Measurements from ENCODE around the gene SAP30BP.
"Not testable (repeated sequence)": the region's sequence is repeated elsewhere in the genome, so short reads cannot be mapped to it uniquely, and the experiment has no call there.

Gene SAP30BP

DNA sequence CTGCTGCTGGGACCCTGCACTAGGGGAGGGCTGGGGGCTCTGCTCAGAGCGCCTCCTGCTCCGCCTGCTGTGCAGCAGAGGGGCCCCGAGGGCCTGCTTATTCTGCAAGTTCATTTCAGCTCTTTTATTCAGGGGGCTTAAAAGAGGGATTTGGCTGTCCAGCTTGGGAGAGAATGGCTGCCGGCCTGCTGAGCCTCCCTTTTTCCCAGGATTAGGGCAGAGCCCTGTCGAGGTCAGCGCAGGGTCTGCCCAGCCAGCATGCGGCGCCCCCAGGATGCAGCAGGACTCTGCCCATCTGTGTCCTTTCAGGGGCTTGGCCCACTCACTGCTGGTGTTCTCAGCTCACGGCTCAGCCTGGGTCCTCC is 32.8 kb upstream of the SAP30BP start:
- DNase-seq, result no peak

- DNase-seq, result no peak
Observed at GRCh38 chr17:75634754-75635609, 32.2 kb upstream of the SAP30BP start.

DNA sequence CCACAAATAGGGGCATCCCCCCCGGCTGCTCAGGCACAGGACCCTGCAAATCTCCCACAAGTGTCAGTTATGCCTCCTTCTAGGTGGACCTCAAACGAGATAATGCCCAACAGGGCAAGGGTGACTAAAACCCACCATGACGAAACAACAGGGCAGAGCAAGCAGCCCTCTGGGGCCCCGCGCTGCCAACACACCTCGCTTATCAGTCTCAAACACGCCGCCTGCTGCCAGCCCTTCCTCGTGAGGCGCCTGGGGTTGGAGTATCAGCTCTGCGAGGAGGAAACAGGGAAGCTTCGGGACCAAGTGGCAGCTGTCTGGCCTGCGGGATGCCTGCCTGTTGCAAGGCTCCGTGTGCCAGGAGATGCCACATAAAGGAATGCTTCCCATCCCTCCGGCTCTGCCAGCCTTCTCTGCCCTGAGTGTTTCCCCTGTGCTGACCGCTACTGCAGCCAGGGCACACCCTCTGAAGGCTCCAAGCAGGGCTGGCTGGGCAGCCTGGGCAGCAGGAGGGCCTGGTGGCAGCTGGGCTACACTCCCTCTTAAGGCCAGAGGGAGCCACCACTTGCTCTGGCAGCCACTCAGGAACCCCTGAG is 31.4 kb upstream of the SAP30BP start:
- no peak for DNase-seq

- no peak for DNase-seq
Observed at GRCh38 chr17:75636381-75637142, 30.6 kb upstream of the SAP30BP start.

- DNase-seq, result no peak
Observed at GRCh38 chr17:75637143-75637538, 30.0 kb upstream of the SAP30BP start.

DNA sequence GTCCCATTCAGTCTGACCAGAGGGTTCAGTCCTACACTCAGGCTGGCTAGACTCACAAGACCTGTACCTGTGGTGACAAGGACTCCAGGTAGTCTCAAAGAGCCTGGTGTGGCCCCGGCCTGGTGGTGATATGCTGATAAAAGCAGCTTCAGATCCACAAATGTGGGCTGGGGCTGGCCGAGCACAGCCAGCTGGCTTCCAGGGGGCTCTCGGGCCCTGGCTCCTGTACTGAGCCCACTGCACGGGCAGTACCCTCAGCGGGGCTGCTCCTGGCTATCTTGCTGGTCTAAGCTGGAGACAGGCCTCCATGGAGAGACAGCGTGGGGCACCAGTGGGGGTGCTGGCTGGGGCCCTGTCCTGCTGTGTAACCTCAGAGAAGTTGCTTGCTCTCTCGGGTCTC is 29.6 kb upstream of the SAP30BP start:
- DNase-seq, result no peak

DNA sequence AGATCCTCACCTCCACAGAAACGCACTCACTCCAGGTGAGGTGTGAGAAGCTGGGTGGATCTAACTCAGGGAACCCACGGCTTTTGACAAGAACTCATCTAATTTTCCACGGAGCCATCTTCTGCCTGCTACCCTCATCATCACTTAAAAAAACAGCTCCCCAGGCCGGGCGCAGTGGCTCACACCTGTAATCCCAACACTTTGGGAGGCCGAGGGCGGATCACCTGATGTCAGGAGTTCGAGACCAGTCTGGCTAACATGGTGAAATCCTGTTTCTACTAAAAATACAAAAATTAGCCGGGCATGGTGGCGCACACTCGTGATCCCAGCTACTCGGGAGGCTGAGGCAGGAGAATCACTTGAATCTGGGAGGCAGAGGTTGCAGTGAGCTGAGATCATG is 29.1 kb upstream of the SAP30BP start:
- not testable (repeated sequence) for DNase-seq

GRCh38 chr17:75638893-75639292 is 28.2 kb upstream of the SAP30BP start:
- DNase-seq, result no peak

- DNase-seq, result no peak
Observed at GRCh38 chr17:75639327-75639726, 27.8 kb upstream of the SAP30BP start.

GRCh38 chr17:75639771-75640555 is 27.2 kb upstream of the SAP30BP start:
- DNase-seq, result no peak

- DNase-seq, result no peak
Observed at GRCh38 chr17:75640556-75641119, 26.5 kb upstream of the SAP30BP start.

- DNase-seq, result no peak
Observed at GRCh38 chr17:75641343-75641742, 25.8 kb upstream of the SAP30BP start.

GRCh38 chr17:75642182-75642783 is 24.9 kb upstream of the SAP30BP start:
- DNase-seq, result no peak

DNA sequence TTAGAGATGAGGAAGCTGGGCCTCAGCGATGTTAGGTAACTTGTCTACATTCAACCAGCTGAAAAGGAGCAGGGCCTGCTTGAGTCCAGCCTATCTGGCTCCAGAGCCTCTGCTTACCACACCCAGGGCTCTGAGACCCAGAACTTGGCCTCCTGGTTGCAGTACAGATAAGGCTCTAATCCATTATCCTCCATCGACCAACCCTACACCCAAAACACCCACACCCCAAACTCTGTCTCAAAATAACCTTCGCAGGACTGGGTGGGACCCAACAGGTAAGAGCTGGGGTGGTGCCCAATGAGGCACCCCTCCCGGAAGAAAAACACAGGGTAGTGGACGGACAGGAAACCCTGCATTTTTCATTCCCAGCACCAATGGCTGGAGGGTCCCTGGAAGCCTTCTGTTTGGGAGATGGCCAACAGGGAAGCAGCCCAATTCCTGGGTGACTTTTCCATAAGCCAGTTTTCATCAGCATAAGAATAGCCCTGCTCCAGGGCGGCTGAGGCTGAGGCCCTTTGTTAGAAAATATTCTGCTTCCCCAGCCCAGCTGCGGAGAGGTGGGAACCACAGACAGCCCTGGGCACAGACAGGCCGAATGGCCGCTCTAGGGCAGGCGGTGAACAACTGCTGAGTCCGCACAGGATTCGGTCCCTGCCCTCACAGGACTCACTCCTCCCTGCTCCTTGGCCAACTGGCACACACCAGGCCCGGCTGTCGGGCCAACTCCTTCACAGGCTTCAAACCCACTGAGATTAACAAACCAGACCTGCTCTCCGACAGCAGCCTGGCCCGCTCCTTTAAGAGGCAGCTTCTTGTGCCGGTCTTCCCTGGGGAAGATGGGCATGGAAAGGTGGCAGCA is 24.1 kb upstream of the SAP30BP start:
- DNase-seq, result no peak

- no peak for DNase-seq
Observed at GRCh38 chr17:75643643-75644017, 23.5 kb upstream of the SAP30BP start.

GRCh38 chr17:75645501-75645888 is 21.6 kb upstream of the SAP30BP start:
- no peak for DNase-seq

DNA sequence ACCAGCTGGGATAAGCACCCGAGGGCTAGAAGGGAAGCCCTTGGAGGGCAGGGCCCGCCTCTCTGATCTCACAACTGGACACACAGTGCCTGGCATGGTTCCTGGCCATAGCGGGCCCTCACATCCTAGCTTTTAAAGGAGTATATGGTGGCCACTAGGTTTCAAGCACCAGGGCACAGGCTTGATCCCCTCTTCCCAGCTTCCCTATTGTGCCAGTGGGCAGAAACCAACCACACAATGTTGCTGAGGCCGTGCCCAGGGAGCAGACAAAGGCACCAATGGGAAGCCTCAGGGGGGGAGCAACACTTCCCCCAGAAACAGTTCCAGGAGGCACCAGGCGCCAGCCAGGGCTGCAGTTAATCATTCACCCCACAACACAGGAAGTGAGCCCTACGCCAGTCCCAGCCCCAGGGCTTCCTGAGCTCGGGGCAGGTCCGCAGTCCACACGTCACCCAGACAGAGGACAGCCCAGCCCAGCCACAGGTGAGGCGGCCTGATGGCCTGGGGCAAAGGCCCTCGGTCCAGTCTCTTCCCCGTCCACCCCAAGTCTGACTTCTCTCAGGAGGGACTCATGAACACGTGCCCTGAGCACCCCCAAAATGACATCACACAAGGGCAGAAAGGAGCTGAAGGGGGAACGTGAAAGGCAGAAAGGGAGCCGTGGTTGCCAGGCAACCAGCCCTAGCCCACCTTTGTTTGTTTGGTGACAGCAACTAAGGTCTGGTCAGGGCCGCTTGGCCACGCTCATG is 21.1 kb upstream of the SAP30BP start:
- no peak for DNase-seq

DNA sequence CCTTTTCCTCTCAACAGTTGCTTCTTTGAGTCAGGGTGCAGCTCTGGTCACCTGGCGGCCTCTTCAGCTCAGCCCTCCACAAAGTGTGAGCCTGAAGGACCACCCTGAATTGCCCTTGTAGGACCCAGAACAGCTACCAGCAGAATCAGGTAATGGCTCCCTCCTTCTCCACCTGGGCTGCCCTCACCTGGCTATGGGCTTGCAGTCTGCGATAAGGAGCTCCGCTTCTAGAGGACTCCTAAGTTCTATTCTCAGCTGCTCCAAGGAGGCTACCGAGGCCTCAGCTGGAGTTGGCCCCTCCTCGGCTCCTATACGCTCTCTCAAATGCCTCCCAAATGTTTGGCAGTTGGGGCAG is 20.5 kb upstream of the SAP30BP start:
- DNase-seq, result no peak

DNA sequence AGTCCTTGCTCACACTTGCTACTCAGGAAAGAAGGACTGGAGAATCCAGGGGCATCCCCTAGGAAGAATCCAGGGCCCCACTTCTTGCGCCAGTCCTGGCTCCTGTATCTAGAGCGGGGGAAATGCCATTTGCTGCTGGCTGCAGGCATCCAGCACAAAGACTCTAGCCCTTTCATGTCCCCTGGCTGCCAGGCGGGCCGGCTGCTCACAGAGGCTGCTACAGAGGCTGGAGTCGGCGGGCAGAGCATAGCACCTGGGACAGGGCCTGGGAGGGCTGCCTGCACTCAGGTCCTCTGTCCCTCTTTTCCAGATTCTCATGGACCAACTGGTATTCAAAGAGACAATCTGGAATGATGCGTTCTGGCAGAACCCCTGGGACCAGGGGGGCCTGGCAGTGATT is 20.1 kb upstream of the SAP30BP start:
- no peak for DNase-seq

- no peak for DNase-seq
Observed at GRCh38 chr17:75647921-75648320, 19.2 kb upstream of the SAP30BP start.

DNA sequence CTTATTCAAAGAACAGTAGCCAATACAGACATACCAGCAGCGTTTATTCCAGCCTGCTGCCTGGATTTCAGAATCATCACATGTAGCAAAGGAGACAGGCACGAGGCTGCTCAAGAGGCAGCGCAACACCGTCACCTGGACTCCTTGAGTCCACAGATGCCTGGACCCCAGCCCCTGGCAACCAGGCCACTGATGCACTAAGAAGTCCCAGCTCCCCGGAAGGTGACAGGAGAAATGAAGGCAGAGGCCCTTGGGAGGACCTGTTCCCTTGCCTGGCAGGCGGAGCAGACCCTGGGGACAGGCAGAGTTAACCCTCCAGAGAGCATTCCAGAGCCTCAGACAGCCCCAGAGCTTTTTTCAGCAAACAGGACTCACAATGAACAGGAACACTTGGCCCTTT is 17.5 kb upstream of the SAP30BP start:
- no peak for DNase-seq
